ENCODE data around the gene ABCG1. TPM values are rescaled to one million over a fixed set of nuclear protein-coding genes. Genes with fewer than 3 reads are reported as not detected.

ABCG1 gene
- polyA plus RNA-seq, 2 of the 4 experiments (the other 2 are of a cell fraction) = 2.3 to 5.1 TPM

DNA sequence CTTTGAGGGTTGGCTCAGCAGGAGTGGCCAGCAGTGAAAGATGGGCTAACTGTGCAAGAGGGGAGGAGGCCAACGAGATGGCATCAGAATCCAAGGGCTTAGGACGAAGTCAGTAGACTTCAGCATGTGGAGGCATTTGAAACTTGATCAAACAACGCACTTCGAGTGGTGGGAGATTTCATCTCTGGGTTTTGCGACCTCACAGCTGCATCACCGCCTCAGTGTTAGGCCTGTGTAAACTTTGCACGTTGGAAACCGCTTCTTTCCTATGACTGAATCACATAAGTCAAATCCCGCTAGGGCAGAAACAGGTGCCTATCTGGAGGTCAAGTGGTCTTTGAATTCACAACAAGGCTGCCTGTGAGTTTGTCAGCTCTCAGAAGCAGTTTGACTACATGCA, 78.4 kb downstream of the ABCG1 start:
- H3K4me2 ChIP-seq = no peak overlapping the region
- ChIA-PET CTCF (interaction anchor here (1.1 kb wide), 1 partner anchor 41 kb away, joined by 4 read pairs; no protein-coding TSS in a partner anchor), POLR2A (no interaction called here)
- H3K4me3 ChIP-seq = no peak overlapping the region
- H3K4me1 ChIP-seq = no peaks in the 10 kb centered on the region
- DNase-seq (ENCODE audit: low read depth in 1 of 2, low spot score in 1 of 2) (no peak), FAIRE-seq (no peak), ATAC-seq (no peak)
- H3K9me3 ChIP-seq = no peaks in the 10 kb centered on the region
- TF ChIP-seq, protein P1, sequence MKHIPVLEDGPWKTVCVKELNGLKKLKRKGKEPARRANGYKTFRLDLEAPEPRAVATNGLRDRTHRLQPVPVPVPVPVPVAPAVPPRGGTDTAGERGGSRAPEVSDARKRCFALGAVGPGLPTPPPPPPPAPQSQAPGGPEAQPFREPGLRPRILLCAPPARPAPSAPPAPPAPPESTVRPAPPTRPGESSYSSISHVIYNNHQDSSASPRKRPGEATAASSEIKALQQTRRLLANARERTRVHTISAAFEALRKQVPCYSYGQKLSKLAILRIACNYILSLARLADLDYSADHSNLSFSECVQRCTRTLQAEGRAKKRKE (CRISPR knock-in tag; IDR thresholded peaks at IDR 0.05; ENCODE audit: low read depth) = no peak
- TF ChIP-seq NFE2L2 (conservative IDR thresholded peaks at IDR 0.05; ENCODE audit: low read length) (no peak), SREBF2 (IDR thresholded peaks at IDR 0.05) (no peak), ZNF302 (CRISPR knock-in tag; IDR thresholded peaks at IDR 0.05) (no peak), BHLHE40 (IDR thresholded peaks at IDR 0.05; ENCODE audit: low read depth, low read length) (no peak), RAD21 (conservative IDR thresholded peaks at IDR 0.05 in 1 of 2, IDR thresholded peaks at IDR 0.05 in 1 of 2) (no peak), RCOR1 (IDR thresholded peaks at IDR 0.05; ENCODE audit: low read depth, low read length) (no peak), ELK1 (IDR thresholded peaks at IDR 0.05; ENCODE audit: low read depth, low read length) (no peak), PHF8 (IDR thresholded peaks at IDR 0.05; ENCODE audit: borderline replicate concordance, low read depth) (no peak), REST (IDR thresholded peaks at IDR 0.05) (no peak), PBX3 (IDR thresholded peaks at IDR 0.05) (no peak), TP53 (CRISPR knock-in tag; IDR thresholded peaks at IDR 0.05) (no peak), RFX5 (IDR thresholded peaks at IDR 0.05) (no peak), FOSB (CRISPR knock-in tag; IDR thresholded peaks at IDR 0.05) (no peak), RNF2 (IDR thresholded peaks at IDR 0.05; ENCODE audit: borderline replicate concordance, low read depth) (no peak), HDAC2 (IDR thresholded peaks at IDR 0.05) (no peak), JUN (IDR thresholded peaks at IDR 0.05) (no peak)
- no peak overlapping the region for H3K27ac ChIP-seq
- 72% methylated on average over 9 of the region's 9 CpGs for WGBS (ENCODE audit: missing lambda C conversion rate)

GRCh38 chr21:42298237-42298636, 79.3 kb downstream of the ABCG1 start:
- CTCF ChIA-PET = interaction anchor here (3.8 kb wide), 1 partner anchor 12 kb away, joined by 15 read pairs; no protein-coding TSS in a partner anchor
- H3K4me1 ChIP-seq = no peaks in the 10 kb centered on the region
- WGBS (ENCODE audit: missing lambda C conversion rate) = 46% methylated on average over 6 of the region's 6 CpGs
- H3K9me3 ChIP-seq = no peaks in the 10 kb centered on the region
- POLR2A ChIA-PET = no interaction called here
- DNase-seq (ENCODE audit: low read depth in 1 of 2, low spot score in 1 of 2) (no peak), FAIRE-seq (no peak), ATAC-seq (no peak)
- H3K27ac ChIP-seq = no peak overlapping the region
- H3K4me3 ChIP-seq = no peak overlapping the region
- no peak overlapping the region for H3K4me2 ChIP-seq
- TF ChIP-seq POLR2AphosphoS2 (conservative IDR thresholded peaks at IDR 0.05; ENCODE audit: low read length) (no peak), HOXB5 (CRISPR knock-in tag; IDR thresholded peaks at IDR 0.05) (no peak), USF2 (IDR thresholded peaks at IDR 0.05) (no peak), NFE2L2 (conservative IDR thresholded peaks at IDR 0.05; ENCODE audit: low read length) (no peak), ZSCAN20 (CRISPR knock-in tag; IDR thresholded peaks at IDR 0.05) (no peak), CTCF (IDR thresholded peaks at IDR 0.05) (no peak), HDAC2 (IDR thresholded peaks at IDR 0.05) (no peak), PBX3 (IDR thresholded peaks at IDR 0.05) (no peak), RFX5 (IDR thresholded peaks at IDR 0.05) (no peak)
- TF ChIP-seq, protein P2, sequence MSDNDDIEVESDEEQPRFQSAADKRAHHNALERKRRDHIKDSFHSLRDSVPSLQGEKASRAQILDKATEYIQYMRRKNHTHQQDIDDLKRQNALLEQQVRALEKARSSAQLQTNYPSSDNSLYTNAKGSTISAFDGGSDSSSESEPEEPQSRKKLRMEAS (IDR thresholded peaks at IDR 0.05) = no peak
- TF ChIP-seq, protein P3, sequence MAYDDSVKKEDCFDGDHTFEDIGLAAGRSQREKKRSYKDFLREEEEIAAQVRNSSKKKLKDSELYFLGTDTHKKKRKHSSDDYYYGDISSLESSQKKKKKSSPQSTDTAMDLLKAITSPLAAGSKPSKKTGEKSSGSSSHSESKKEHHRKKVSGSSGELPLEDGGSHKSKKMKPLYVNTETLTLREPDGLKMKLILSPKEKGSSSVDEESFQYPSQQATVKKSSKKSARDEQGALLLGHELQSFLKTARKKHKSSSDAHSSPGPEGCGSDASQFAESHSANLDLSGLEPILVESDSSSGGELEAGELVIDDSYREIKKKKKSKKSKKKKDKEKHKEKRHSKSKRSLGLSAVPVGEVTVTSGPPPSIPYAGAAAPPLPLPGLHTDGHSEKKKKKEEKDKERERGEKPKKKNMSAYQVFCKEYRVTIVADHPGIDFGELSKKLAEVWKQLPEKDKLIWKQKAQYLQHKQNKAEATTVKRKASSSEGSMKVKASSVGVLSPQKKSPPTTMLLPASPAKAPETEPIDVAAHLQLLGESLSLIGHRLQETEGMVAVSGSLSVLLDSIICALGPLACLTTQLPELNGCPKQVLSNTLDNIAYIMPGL (CRISPR knock-in tag; IDR thresholded peaks at IDR 0.05; ENCODE audit: borderline replicate concordance) = no peak
